ENCODE data around the gene FAM89B. TPM values are rescaled to one million over a fixed set of nuclear protein-coding genes. Genes with fewer than 3 reads are reported as not detected.

Gene FAM89B
- total and polyA plus RNA-seq, 2 donors (not counting 1 experiment from before 2014, with no cell fraction given), result 17.5 to 18.2 TPM

- peaks cover 34% of the 10 kb centered on the region for H3K4me1 ChIP-seq (ENCODE audit: control insufficient read depth, extremely low read depth, insufficient read depth, low read length)
- H3K79me2 ChIP-seq (ENCODE audit: control insufficient read depth, insufficient read depth, low read length), result peaks cover 21% of the 10 kb centered on the region
- H3K27ac ChIP-seq (ENCODE audit: insufficient read depth, low read length), result peak overlapping the region; percentile 80
- DNase-seq (ENCODE audit: low read depth in 2 of 2), result no peak
- H3K4me3 ChIP-seq (replicated peaks in 1 of 4; ENCODE audit: control extremely low read depth in 1 of 4, insufficient read depth in 1 of 4, low read depth in 3 of 4, low read length in 4 of 4), result peak overlapping the region in 1 of 4 experiments; percentile 65
- H3K4me2 ChIP-seq (ENCODE audit: extremely low read depth, insufficient read depth, low read length), result peak overlapping the region; percentile 99
- H3K36me3 ChIP-seq (ENCODE audit: control insufficient read depth, insufficient read depth, low read length), result peaks cover 24% of the 10 kb centered on the region
- H4K20me1 ChIP-seq (ENCODE audit: control insufficient read depth, extremely low read depth, insufficient read depth, low read length), result no peaks in the 10 kb centered on the region
- H3K9me3 ChIP-seq (ENCODE audit: control insufficient read depth, insufficient read depth, low read depth, low read length), result no peaks in the 10 kb centered on the region
- TF ChIP-seq EZH2 (IDR thresholded peaks at IDR 0.05; ENCODE audit: low read length, missing control alignments) (no peak), CTCF (conservative IDR thresholded peaks at IDR 0.05 in 1 of 2, IDR thresholded peaks at IDR 0.05 in 1 of 2; ENCODE audit: low read depth in 1 of 2, low read length in 2 of 2) (no peak)
- no peaks in the 10 kb centered on the region for H3K27me3 ChIP-seq (ENCODE audit: control insufficient read depth, insufficient read depth, low read length)
- H3K9ac ChIP-seq (ENCODE audit: insufficient read depth, low read length), result peak overlapping the region; percentile 71
- no peak overlapping the region for H2AFZ ChIP-seq (ENCODE audit: low read length)
These were observed 5.4 kb downstream of the FAM89B start for GRCh38 chr11:65577756-65578109.

GRCh38 chr11:65578134-65578533 lies 5.8 kb downstream of the FAM89B start:
- Histone ChIP-seq H3K4me3 (replicated peaks in 1 of 4; ENCODE audit: control extremely low read depth in 1 of 4, insufficient read depth in 1 of 4, low read depth in 3 of 4, low read length in 4 of 4) (peak overlapping the region in 1 of 4 experiments; percentile 65), H3K79me2 (ENCODE audit: control insufficient read depth, insufficient read depth, low read length) (peaks cover 17% of the 10 kb centered on the region), H3K9me3 (ENCODE audit: control insufficient read depth, insufficient read depth, low read depth, low read length) (no peaks in the 10 kb centered on the region), H3K4me1 (ENCODE audit: control insufficient read depth, extremely low read depth, insufficient read depth, low read length) (peaks cover 32% of the 10 kb centered on the region), H3K27ac (ENCODE audit: insufficient read depth, low read length) (no peak overlapping the region), H3K36me3 (ENCODE audit: control insufficient read depth, insufficient read depth, low read length) (peaks cover 24% of the 10 kb centered on the region), H3K4me2 (ENCODE audit: extremely low read depth, insufficient read depth, low read length) (no peak overlapping the region), H2AFZ (ENCODE audit: low read length) (no peak overlapping the region), H4K20me1 (ENCODE audit: control insufficient read depth, extremely low read depth, insufficient read depth, low read length) (no peaks in the 10 kb centered on the region), H3K9ac (ENCODE audit: insufficient read depth, low read length) (no peak overlapping the region), H3K27me3 (ENCODE audit: control insufficient read depth, insufficient read depth, low read length) (no peaks in the 10 kb centered on the region)
- no peak for DNase-seq (ENCODE audit: low read depth in 2 of 2)
- TF ChIP-seq EZH2 (IDR thresholded peaks at IDR 0.05; ENCODE audit: low read length, missing control alignments) (no peak), CTCF (conservative IDR thresholded peaks at IDR 0.05 in 1 of 2, IDR thresholded peaks at IDR 0.05 in 1 of 2; ENCODE audit: low read depth in 1 of 2, low read length in 2 of 2) (no peak)

GRCh38 chr11:65578667-65579066 lies 6.3 kb downstream of the FAM89B start:
- no peak overlapping the region for H3K27ac ChIP-seq (ENCODE audit: insufficient read depth, low read length)
- no peak overlapping the region for H3K9ac ChIP-seq (ENCODE audit: insufficient read depth, low read length)
- H3K79me2 ChIP-seq (ENCODE audit: control insufficient read depth, insufficient read depth, low read length), result peaks cover 12% of the 10 kb centered on the region
- H3K9me3 ChIP-seq (ENCODE audit: control insufficient read depth, insufficient read depth, low read depth, low read length), result no peaks in the 10 kb centered on the region
- peaks cover 27% of the 10 kb centered on the region for H3K4me1 ChIP-seq (ENCODE audit: control insufficient read depth, extremely low read depth, insufficient read depth, low read length)
- H2AFZ ChIP-seq (ENCODE audit: low read length), result no peak overlapping the region
- no peak overlapping the region for H3K4me2 ChIP-seq (ENCODE audit: extremely low read depth, insufficient read depth, low read length)
- no peak overlapping the region for H3K4me3 ChIP-seq (replicated peaks in 1 of 4; ENCODE audit: control extremely low read depth in 1 of 4, insufficient read depth in 1 of 4, low read depth in 3 of 4, low read length in 4 of 4)
- no peaks in the 10 kb centered on the region for H3K27me3 ChIP-seq (ENCODE audit: control insufficient read depth, insufficient read depth, low read length)
- no peaks in the 10 kb centered on the region for H4K20me1 ChIP-seq (ENCODE audit: control insufficient read depth, extremely low read depth, insufficient read depth, low read length)
- no peak for DNase-seq (ENCODE audit: low read depth in 2 of 2)
- peaks cover 24% of the 10 kb centered on the region for H3K36me3 ChIP-seq (ENCODE audit: control insufficient read depth, insufficient read depth, low read length)
- TF ChIP-seq CTCF (conservative IDR thresholded peaks at IDR 0.05 in 1 of 2, IDR thresholded peaks at IDR 0.05 in 1 of 2; ENCODE audit: low read depth in 1 of 2, low read length in 2 of 2) (no peak), EZH2 (IDR thresholded peaks at IDR 0.05; ENCODE audit: low read length, missing control alignments) (no peak)

Data from fibroblast of lung (primary cell).